ENCODE data around the gene COX8A.

The COX8A gene

DNA sequence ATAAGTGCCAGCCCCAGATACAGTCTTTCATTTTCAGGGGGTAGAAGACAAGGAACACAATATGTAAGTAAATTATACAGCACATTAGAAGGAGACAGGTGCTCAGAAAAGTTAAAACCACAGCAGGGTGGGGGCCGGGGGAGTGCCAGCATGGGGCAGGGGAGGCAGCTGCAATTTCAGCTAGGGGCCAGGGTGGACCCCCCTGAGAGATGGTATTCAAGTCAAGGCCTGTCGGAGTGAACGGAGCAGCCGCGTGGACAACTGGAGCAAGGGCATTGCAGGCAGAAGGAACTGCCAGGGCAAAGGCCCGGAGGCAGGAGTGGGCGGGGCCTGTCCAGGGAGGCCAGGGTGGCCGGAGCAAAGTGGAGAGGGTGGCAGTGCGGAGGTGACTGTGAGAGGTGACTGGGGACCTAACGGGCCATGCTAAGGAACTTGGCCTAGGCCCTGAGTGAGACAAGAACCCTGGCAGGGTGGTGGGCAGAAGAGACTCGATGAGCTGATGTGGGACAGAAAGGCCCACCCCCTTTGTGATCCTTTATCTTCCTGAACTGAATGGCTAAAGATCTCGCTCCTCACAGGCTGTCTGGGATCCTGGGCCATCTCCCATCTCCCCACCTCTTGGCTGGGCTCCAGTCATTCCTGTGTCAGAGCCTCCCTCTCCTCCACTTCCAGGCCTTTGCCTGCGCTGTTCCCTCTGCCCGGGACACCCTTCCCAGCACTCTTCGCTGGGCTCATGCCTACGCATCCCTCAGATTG is 38.9 kb downstream of the COX8A start:
- H3K79me2 ChIP-seq (ENCODE audit: control insufficient read depth, insufficient read depth, low read length, unreplicated experiment): no peaks in the 10 kb centered on the region
- no peak overlapping the region for H3K27ac ChIP-seq (ENCODE audit: low read depth, low read length)
- no peak overlapping the region for H3K4me3 ChIP-seq (ENCODE audit: low read depth, low read length)
- H3K36me3 ChIP-seq (ENCODE audit: insufficient read depth, low read length): no peaks in the 10 kb centered on the region
- no peaks in the 10 kb centered on the region for H3K27me3 ChIP-seq (ENCODE audit: insufficient read depth, low read length)
- no peak overlapping the region for H2AFZ ChIP-seq (ENCODE audit: low read length, unreplicated experiment)
- no peaks in the 10 kb centered on the region for H3K4me1 ChIP-seq (ENCODE audit: control insufficient read depth, insufficient read depth, low read length, unreplicated experiment)

DNA sequence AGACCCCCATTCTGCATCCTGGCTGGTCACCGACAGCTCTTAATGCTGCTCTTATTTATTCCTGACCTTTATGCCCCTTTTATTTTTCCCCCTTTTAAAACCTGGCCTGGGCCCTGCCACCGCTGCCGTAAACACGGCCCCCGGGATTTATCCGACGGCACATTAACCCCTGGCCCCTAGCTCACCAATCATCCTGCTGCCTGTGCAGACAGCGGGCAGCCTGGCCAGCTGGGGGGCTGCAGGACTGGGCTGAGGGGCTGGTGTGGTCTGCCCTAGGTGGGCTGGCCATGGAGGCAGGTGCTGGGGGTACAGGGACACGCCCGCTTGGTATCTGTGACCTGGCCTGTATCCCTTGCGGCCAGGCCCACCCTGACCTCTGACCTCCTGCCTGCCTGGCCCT is 39.9 kb downstream of the COX8A start:
- Histone ChIP-seq H2AFZ (ENCODE audit: low read length, unreplicated experiment) (no peak overlapping the region), H3K27ac (ENCODE audit: low read depth, low read length) (no peak overlapping the region), H3K79me2 (ENCODE audit: control insufficient read depth, insufficient read depth, low read length, unreplicated experiment) (no peaks in the 10 kb centered on the region), H3K27me3 (ENCODE audit: insufficient read depth, low read length) (no peaks in the 10 kb centered on the region), H3K4me1 (ENCODE audit: control insufficient read depth, insufficient read depth, low read length, unreplicated experiment) (no peaks in the 10 kb centered on the region), H3K4me3 (ENCODE audit: low read depth, low read length) (no peak overlapping the region), H3K36me3 (ENCODE audit: insufficient read depth, low read length) (no peaks in the 10 kb centered on the region)

- no peak overlapping the region for H2AFZ ChIP-seq (ENCODE audit: low read length, unreplicated experiment)
- no peaks in the 10 kb centered on the region for H3K27me3 ChIP-seq (ENCODE audit: insufficient read depth, low read length)
- no peak overlapping the region for H3K4me3 ChIP-seq (ENCODE audit: low read depth, low read length)
- no peaks in the 10 kb centered on the region for H3K4me1 ChIP-seq (ENCODE audit: control insufficient read depth, insufficient read depth, low read length, unreplicated experiment)
- H3K36me3 ChIP-seq (ENCODE audit: insufficient read depth, low read length): no peaks in the 10 kb centered on the region
- no peak overlapping the region for H3K27ac ChIP-seq (ENCODE audit: low read depth, low read length)
- H3K79me2 ChIP-seq (ENCODE audit: control insufficient read depth, insufficient read depth, low read length, unreplicated experiment): no peaks in the 10 kb centered on the region
Observed at GRCh38 chr11:64015510-64015909, 41.1 kb downstream of the COX8A start.

DNA sequence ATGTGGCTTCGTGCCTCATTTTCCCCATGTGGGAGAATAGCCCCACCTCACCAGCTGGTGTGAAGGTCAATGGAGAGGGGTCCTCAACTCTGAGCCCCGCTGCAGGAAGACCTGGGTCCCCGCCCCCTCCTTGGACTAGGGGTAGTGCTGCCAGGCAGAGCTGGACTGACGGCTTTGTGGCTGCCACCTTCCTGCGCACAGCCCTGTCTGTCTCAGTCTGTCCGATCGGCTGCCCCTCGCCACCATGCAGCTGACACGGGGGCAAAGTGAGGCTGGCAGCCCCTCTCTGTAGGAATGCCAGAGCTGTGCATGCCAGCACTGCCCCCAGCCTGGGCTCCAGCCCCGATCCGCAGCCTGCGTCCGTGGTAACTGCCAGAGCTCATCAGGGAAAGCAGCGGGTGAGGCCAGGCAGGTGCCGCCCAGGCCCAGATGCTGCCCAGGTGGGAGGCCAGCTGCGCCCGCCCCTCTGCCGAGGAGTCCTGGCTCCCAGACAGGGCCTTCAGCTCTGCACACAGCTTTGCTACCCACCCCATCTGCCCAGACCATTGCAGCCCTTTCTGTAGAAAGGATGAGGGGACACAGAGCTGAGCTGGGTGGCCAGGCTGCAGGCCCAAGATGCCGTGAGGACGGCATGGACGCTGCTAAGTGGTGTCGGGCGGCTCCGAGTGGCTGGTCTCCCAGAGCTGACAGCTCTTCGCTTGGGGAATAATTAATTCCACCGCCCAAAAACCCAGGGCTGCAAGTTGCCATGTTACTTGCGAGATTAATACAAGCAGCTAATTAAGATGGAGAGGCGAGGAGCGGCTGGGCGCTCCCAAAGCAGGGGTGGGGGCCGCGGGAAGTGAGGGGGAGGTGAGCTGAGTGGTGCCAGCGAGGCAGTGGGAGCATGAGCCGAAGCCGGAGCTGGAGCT is 41.8 kb downstream of the COX8A start:
- H3K79me2 ChIP-seq (ENCODE audit: control insufficient read depth, insufficient read depth, low read length, unreplicated experiment): no peaks in the 10 kb centered on the region
- no peak overlapping the region for H3K4me3 ChIP-seq (ENCODE audit: low read depth, low read length)
- H3K4me1 ChIP-seq (ENCODE audit: control insufficient read depth, insufficient read depth, low read length, unreplicated experiment): no peaks in the 10 kb centered on the region
- H3K27ac ChIP-seq (ENCODE audit: low read depth, low read length): no peak overlapping the region
- no peak overlapping the region for H2AFZ ChIP-seq (ENCODE audit: low read length, unreplicated experiment)
- H3K36me3 ChIP-seq (ENCODE audit: insufficient read depth, low read length): no peaks in the 10 kb centered on the region
- no peaks in the 10 kb centered on the region for H3K27me3 ChIP-seq (ENCODE audit: insufficient read depth, low read length)

DNA sequence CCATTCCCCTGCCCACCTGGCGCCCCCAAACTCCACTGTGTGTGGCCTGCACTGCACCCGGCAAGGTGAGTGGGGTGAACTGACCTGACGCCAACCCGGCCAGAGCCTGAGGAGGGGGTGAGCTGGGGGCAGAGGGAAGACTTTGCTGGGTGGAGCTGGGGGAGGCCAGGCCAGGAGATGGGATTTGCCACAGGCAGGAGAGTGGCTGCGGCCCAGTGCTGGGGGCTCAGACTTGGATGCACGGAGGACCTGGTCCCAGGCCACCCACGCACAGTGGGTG is 43.5 kb downstream of the COX8A start:
- H3K27ac ChIP-seq (ENCODE audit: low read depth, low read length): no peak overlapping the region
- no peaks in the 10 kb centered on the region for H3K79me2 ChIP-seq (ENCODE audit: control insufficient read depth, insufficient read depth, low read length, unreplicated experiment)
- no peak overlapping the region for H3K4me3 ChIP-seq (ENCODE audit: low read depth, low read length)
- no peaks in the 10 kb centered on the region for H3K36me3 ChIP-seq (ENCODE audit: insufficient read depth, low read length)
- H3K27me3 ChIP-seq (ENCODE audit: insufficient read depth, low read length): no peaks in the 10 kb centered on the region
- no peak overlapping the region for H2AFZ ChIP-seq (ENCODE audit: low read length, unreplicated experiment)
- H3K4me1 ChIP-seq (ENCODE audit: control insufficient read depth, insufficient read depth, low read length, unreplicated experiment): no peaks in the 10 kb centered on the region

DNA sequence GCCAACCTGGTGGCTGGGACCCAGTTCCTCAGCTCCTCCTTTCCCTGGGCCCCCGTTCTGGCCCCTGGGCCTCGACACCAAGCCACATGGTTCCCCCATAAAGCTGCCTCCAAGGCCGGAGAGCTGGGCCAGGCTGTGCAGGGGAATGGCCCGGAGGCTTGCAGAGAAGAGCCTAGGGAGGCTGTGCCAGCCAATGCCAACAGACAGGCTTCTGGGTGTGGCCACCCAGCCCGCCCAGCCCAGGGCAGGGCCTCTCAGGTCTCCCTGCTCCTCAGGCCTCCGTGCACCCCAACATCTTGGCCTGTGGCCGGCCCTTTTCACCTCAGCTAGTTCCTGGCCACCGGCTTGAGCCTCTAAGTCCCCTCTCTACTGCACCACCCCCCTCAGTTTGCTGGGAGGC is 43.9 kb downstream of the COX8A start:
- H2AFZ ChIP-seq (ENCODE audit: low read length, unreplicated experiment): no peak overlapping the region
- H3K27ac ChIP-seq (ENCODE audit: low read depth, low read length): no peak overlapping the region
- H3K36me3 ChIP-seq (ENCODE audit: insufficient read depth, low read length): no peaks in the 10 kb centered on the region
- H3K27me3 ChIP-seq (ENCODE audit: insufficient read depth, low read length): no peaks in the 10 kb centered on the region
- H3K79me2 ChIP-seq (ENCODE audit: control insufficient read depth, insufficient read depth, low read length, unreplicated experiment): no peaks in the 10 kb centered on the region
- no peaks in the 10 kb centered on the region for H3K4me1 ChIP-seq (ENCODE audit: control insufficient read depth, insufficient read depth, low read length, unreplicated experiment)
- H3K4me3 ChIP-seq (ENCODE audit: low read depth, low read length): no peak overlapping the region

- no peaks in the 10 kb centered on the region for H3K27me3 ChIP-seq (ENCODE audit: insufficient read depth, low read length)
- no peak overlapping the region for H3K4me3 ChIP-seq (ENCODE audit: low read depth, low read length)
- H3K36me3 ChIP-seq (ENCODE audit: insufficient read depth, low read length): no peaks in the 10 kb centered on the region
- no peaks in the 10 kb centered on the region for H3K4me1 ChIP-seq (ENCODE audit: control insufficient read depth, insufficient read depth, low read length, unreplicated experiment)
- no peak overlapping the region for H3K27ac ChIP-seq (ENCODE audit: low read depth, low read length)
- H3K79me2 ChIP-seq (ENCODE audit: control insufficient read depth, insufficient read depth, low read length, unreplicated experiment): no peaks in the 10 kb centered on the region
- H2AFZ ChIP-seq (ENCODE audit: low read length, unreplicated experiment): no peak overlapping the region
Observed at GRCh38 chr11:64019106-64020037, 45.0 kb downstream of the COX8A start.

DNA sequence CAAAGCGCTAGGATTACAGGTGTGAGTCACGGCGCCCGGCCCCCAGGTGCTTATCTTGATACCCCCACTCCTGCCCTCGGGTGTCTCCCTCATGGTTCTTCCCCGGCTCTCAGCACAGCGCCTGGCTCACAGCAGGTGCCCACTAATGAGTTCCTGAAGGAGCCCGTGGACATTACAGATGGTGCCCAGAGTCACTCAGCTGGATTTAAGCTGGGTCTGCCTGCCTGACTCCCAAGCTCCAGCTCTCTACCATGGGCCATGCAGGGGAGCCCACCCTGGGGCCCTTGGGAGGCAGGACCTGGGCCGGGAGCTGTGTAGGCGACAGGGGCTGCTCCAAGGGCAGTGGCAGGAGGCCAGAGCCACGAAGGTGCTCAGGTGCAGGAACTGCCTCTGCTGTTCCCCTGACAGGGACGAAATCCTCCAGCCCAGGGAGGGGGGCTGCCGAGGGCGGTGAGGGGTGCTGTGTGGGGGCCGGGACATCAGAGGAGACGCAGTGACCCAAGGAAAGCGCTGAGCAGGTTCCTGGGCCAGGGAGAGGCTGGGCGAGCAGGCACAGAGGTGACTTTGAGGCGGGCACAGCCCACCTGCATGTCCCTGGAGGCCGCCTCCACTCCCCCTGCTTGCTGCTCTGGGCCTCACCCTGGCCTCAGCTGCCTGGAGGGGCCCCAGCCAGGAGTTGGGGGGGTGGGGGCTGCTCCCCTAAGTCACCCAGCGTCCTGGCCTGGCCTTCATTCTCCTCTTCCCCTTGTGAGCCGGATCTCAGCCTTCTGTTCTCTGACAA is 46.7 kb downstream of the COX8A start:
- Histone ChIP-seq H2AFZ (ENCODE audit: low read length, unreplicated experiment) (no peak overlapping the region), H3K27ac (ENCODE audit: low read depth, low read length) (no peak overlapping the region), H3K27me3 (ENCODE audit: insufficient read depth, low read length) (no peaks in the 10 kb centered on the region), H3K4me1 (ENCODE audit: control insufficient read depth, insufficient read depth, low read length, unreplicated experiment) (no peaks in the 10 kb centered on the region), H3K36me3 (ENCODE audit: insufficient read depth, low read length) (no peaks in the 10 kb centered on the region), H3K79me2 (ENCODE audit: control insufficient read depth, insufficient read depth, low read length, unreplicated experiment) (no peaks in the 10 kb centered on the region), H3K4me3 (ENCODE audit: low read depth, low read length) (no peak overlapping the region)

DNA sequence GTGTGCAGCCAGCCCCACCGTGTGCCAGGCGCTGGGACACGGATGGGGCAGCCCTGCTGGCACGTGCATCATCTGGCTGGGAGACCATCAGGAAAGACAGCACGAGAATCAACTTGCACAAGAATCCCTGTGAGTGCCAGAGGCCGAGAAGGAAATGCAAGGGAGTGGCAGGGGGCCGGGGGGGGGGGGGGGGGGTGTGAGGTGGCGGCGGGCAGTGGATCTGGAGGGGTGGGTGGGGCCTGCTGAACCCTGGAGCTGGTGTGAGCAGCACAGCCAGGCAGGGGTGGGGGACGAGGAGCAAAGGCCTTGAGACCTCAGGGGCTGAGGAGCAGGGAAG is 47.3 kb downstream of the COX8A start:
- no peak overlapping the region for H3K4me3 ChIP-seq (ENCODE audit: low read depth, low read length)
- H3K27me3 ChIP-seq (ENCODE audit: insufficient read depth, low read length): no peaks in the 10 kb centered on the region
- no peaks in the 10 kb centered on the region for H3K79me2 ChIP-seq (ENCODE audit: control insufficient read depth, insufficient read depth, low read length, unreplicated experiment)
- H3K36me3 ChIP-seq (ENCODE audit: insufficient read depth, low read length): no peaks in the 10 kb centered on the region
- H3K4me1 ChIP-seq (ENCODE audit: control insufficient read depth, insufficient read depth, low read length, unreplicated experiment): no peaks in the 10 kb centered on the region
- no peak overlapping the region for H3K27ac ChIP-seq (ENCODE audit: low read depth, low read length)
- no peak overlapping the region for H2AFZ ChIP-seq (ENCODE audit: low read length, unreplicated experiment)

GRCh38 chr11:64022125-64022784 is 47.8 kb downstream of the COX8A start:
- no peaks in the 10 kb centered on the region for H3K4me1 ChIP-seq (ENCODE audit: control insufficient read depth, insufficient read depth, low read length, unreplicated experiment)
- H3K27me3 ChIP-seq (ENCODE audit: insufficient read depth, low read length): no peaks in the 10 kb centered on the region

More at GRCh38 chr11:64022125-64022784, 47.8 kb downstream of the COX8A start:
- no peak overlapping the region for H2AFZ ChIP-seq (ENCODE audit: low read length, unreplicated experiment)
- no peak overlapping the region for H3K4me3 ChIP-seq (ENCODE audit: low read depth, low read length)
- H3K27ac ChIP-seq (ENCODE audit: low read depth, low read length): no peak overlapping the region
- H3K36me3 ChIP-seq (ENCODE audit: insufficient read depth, low read length): no peaks in the 10 kb centered on the region
- no peaks in the 10 kb centered on the region for H3K79me2 ChIP-seq (ENCODE audit: control insufficient read depth, insufficient read depth, low read length, unreplicated experiment)
